Erythroblast (primary cell): Measurements from ENCODE around the gene SPO11.

Source experiments
- GATA1 ChIP-seq: IDR thresholded peaks from 2 replicates; pipeline ENCODE4 v1.6.1; 2011; ENCODE audit warnings: low read depth, mild to moderate bottlenecking, control low read depth, low read length, moderate library complexity
- POLR2A ChIP-seq: IDR thresholded peaks from 2 replicates; pipeline ENCODE4 v1.6.1; 2011; ENCODE audit warnings: mild to moderate bottlenecking, low read length

GRCh38 chr20:57372581-57373350 is 43.2 kb downstream of the SPO11 start:
- TF ChIP-seq POLR2A (no peak), GATA1 (no peak)
